Measurements from ENCODE around the gene FERMT3.

GRCh38 chr11:64223001-64223651, 16.6 kb downstream of the FERMT3 start:
- TF ChIP-seq, protein P1, sequence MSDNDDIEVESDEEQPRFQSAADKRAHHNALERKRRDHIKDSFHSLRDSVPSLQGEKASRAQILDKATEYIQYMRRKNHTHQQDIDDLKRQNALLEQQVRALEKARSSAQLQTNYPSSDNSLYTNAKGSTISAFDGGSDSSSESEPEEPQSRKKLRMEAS (IDR thresholded peaks at IDR 0.05), result no peak
- TF ChIP-seq, protein P2, sequence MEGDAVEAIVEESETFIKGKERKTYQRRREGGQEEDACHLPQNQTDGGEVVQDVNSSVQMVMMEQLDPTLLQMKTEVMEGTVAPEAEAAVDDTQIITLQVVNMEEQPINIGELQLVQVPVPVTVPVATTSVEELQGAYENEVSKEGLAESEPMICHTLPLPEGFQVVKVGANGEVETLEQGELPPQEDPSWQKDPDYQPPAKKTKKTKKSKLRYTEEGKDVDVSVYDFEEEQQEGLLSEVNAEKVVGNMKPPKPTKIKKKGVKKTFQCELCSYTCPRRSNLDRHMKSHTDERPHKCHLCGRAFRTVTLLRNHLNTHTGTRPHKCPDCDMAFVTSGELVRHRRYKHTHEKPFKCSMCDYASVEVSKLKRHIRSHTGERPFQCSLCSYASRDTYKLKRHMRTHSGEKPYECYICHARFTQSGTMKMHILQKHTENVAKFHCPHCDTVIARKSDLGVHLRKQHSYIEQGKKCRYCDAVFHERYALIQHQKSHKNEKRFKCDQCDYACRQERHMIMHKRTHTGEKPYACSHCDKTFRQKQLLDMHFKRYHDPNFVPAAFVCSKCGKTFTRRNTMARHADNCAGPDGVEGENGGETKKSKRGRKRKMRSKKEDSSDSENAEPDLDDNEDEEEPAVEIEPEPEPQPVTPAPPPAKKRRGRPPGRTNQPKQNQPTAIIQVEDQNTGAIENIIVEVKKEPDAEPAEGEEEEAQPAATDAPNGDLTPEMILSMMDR (CRISPR knock-in tag; IDR thresholded peaks at IDR 0.05), result no peak
- TF ChIP-seq CREM (IDR thresholded peaks at IDR 0.05), result no peak
- no peak for TF ChIP-seq CREM (CRISPR knock-in tag; IDR thresholded peaks at IDR 0.05)
- TF ChIP-seq GATA4 (IDR thresholded peaks at IDR 0.05; ENCODE audit: borderline replicate concordance, low read depth), result no peak
- no peak for TF ChIP-seq JUN (CRISPR knock-in tag; IDR thresholded peaks at IDR 0.05)
- TF ChIP-seq ZFP36L2 (CRISPR knock-in tag; IDR thresholded peaks at IDR 0.05), result no peak
- TF ChIP-seq ZBTB1 (CRISPR knock-in tag; IDR thresholded peaks at IDR 0.05; ENCODE audit: borderline replicate concordance), result no peak
- TF ChIP-seq FOXO4 (CRISPR knock-in tag; conservative IDR thresholded peaks at IDR 0.05), result no peak
- no peak for TF ChIP-seq ZFX (CRISPR knock-in tag; IDR thresholded peaks at IDR 0.05; ENCODE audit: low read depth)
- TF ChIP-seq ZZZ3 (CRISPR knock-in tag; IDR thresholded peaks at IDR 0.05; ENCODE audit: borderline replicate concordance), result no peak
